ENCODE measurements around the gene MEFV. TPM values are rescaled to one million over a fixed set of nuclear protein-coding genes. Genes with fewer than 3 reads are reported as not detected.

Gene MEFV
- total and polyA plus RNA-seq, 2 of the 13 experiments (the other 11 are each of a cell fraction or from before 2014, with no cell fraction given): 0.22 TPM; not detected in 1

- TF ChIP-seq ATAD3A (CRISPR knock-in tag; IDR thresholded peaks at IDR 0.05) (no peak), RBFOX2 (IDR thresholded peaks at IDR 0.05; ENCODE audit: low read depth, low read length) (no peak), ZGPAT (CRISPR knock-in tag; IDR thresholded peaks at IDR 0.05) (no peak; the same call in 1 of the 2 replicates), HHEX (CRISPR knock-in tag; IDR thresholded peaks at IDR 0.05) (no peak), ZFP36 (IDR thresholded peaks at IDR 0.05; ENCODE audit: borderline replicate concordance, low read depth, low read length, partially characterized antibody) (no peak), ZSCAN21 (CRISPR knock-in tag; IDR thresholded peaks at IDR 0.05; ENCODE audit: borderline replicate concordance) (no peak), KLF15 (CRISPR knock-in tag; IDR thresholded peaks at IDR 0.05; ENCODE audit: borderline replicate concordance) (no peak), SMAD1 (CRISPR knock-in tag; IDR thresholded peaks at IDR 0.05; ENCODE audit: borderline replicate concordance, low read depth) (no peak), ZNF264 (CRISPR knock-in tag; IDR thresholded peaks at IDR 0.05) (peak; percentile 11; the same call in 1 of the 2 replicates), POLR2A (IDR thresholded peaks at IDR 0.05; ENCODE audit: insufficient read depth in 1 of 2, low read depth in 2 of 2, low read length in 2 of 2) (no peak), ATF4 (CRISPR knock-in tag; IDR thresholded peaks at IDR 0.05) (no peak), SALL1 (CRISPR knock-in tag; IDR thresholded peaks at IDR 0.05) (no peak), NAIF1 (CRISPR knock-in tag; IDR thresholded peaks at IDR 0.05; ENCODE audit: borderline replicate concordance) (no peak), NFE2L2 (IDR thresholded peaks at IDR 0.05; ENCODE audit: low read length) (no peak), CTCF (CRISPR knock-in tag; IDR thresholded peaks at IDR 0.05) (no peak), RFX5 (IDR thresholded peaks at IDR 0.05; ENCODE audit: low read depth, low read length) (no peak), BRD4 (CRISPR knock-in tag; IDR thresholded peaks at IDR 0.05) (no peak), KAT2B (IDR thresholded peaks at IDR 0.05; ENCODE audit: borderline replicate concordance, low read depth, low read length) (peak; percentile 25; the same call in 1 of the 2 replicates), SATB2 (CRISPR knock-in tag; IDR thresholded peaks at IDR 0.05) (no peak; the same call in 1 of the 2 replicates), ZNF792 (CRISPR knock-in tag; IDR thresholded peaks at IDR 0.05) (no peak), MAFG (CRISPR knock-in tag; IDR thresholded peaks at IDR 0.05) (no peak), FOXP1 (IDR thresholded peaks at IDR 0.05) (no peak), FOXP1 (CRISPR knock-in tag; IDR thresholded peaks at IDR 0.05) (no peak), ZBTB49 (CRISPR knock-in tag; IDR thresholded peaks at IDR 0.05; ENCODE audit: borderline replicate concordance) (no peak), NFKB2 (CRISPR knock-in tag; IDR thresholded peaks at IDR 0.05; ENCODE audit: borderline replicate concordance) (no peak), SIN3B (IDR thresholded peaks at IDR 0.05; ENCODE audit: low read length) (0 out of 2 replicates have a peak, but pooled peaks have one; percentile 17)
These were observed 25.8 kb upstream of the MEFV start (continued) for GRCh38 chr16:3282103-3282729.
